ENCODE measurements around the gene PTGIS.

Gene PTGIS

DNA sequence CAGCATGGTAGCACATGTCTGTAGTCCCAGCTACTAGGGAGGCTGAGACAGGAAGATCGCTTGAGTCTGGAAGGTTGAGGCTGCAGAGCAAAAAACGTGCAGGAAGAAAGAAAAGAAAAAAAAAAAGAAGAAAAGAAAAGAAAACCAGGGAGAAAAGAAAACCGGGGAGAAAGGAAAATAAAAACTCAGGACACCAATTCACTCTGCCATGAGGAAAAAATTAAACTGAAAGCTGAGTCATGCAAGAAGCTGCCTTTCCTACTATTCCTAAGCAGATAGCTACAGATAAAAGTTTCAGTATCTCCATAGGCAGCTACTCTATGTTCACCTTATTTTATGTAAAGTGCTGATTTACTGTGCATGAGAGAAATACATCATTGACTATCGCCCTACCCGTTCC, 10.5 kb downstream of the PTGIS start:
- DNase-seq, result no peak

DNA sequence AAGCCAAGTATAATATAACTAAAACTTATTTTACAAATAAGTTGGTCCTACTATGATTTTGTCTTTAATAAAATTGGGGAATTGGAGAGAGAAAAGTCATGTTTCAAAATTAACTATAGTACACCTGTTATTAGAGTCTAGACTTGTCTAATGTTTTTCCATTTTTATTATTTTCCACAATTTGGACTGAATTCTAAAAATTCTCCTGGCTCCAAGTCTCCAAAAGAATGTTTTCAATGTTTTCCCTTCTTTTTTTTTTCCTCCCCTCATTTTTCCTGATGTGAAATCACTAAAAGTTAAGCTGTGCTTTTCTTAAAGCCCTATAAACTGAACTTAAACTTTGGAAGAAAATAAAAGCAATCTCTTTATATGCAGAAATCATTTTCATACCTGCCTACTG, 11.3 kb downstream of the PTGIS start:
- no peak for DNase-seq

DNA sequence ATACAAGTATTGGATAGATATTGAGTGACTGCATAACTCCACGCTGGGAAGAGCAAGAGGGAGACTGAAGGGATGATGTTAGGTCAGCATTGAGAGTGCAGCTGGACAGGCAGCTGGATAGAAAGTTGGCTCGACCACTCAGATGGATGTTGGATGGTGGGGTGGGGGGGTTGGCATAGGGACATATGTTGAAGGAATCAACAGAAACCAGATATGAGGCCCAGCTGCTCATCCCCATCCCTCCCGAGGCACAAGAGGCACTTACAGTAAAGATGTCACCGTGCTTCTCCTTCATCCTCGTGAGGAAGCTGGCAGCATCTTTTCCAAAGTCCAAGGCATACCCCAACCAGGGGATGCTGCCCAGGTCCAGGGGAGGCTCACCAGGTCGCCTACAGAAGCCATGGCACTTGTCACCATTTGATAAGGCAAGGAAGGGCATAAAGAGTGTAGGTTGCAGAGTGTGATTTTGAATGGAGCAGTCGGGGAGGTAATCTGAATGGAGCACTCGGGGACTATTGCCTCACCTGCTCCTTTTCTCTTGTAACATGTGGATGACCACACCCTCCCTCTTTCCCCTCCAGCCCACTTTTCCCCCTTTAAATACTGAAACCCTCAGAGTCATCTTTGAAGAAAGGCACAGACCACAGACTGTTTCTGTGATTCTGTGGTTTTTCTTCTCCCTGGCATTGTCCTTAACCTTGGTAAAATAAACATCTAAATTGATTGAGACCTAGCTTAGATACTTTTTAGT, 18.0 kb downstream of the PTGIS start:
- no peak for DNase-seq

DNA sequence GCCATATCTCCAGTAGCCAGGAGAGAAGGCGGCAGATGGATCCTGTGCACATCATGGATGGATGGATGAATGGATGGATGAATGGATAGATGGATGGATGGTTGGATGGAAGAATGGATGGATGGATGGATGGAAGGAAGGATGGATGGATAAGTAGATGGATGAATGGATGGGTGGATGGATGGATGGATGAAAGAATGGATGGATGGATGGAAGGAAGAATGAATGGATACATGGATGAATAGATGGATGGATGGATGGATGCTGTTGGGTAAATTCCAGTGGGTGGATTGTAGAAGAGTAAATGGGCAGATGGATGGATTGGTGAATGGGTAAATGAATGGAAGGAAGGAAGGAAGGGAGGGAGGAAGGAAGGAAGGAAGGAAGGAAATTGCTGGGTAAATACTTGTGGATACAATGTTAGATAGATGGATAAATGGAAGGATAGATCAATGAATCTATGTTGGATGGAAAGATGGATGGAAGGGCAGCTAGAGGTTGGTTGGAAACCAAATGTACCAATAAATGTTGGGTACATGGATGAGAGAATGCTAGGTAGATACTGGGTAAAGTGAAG, 19.5 kb downstream of the PTGIS start:
- DNase-seq, result no peak

DNA sequence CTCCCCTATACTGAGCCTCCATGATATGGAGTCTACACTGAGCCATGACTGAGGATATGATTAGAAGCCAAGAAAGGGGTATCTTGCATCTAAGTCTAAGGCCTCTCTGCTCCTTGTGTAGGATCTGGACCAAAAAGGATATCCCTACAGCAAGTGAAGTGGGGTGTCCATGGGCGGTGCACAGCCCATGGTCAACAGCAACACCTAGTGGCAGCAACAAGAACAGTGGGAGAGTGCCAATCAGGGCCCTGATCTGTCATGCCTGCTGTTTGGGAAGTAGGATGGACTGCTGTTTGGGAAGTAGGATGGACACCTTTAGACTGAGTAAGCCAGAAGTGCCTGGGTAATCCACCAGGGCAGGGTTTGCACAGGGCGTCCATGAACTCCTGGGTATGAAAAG, 22.4 kb downstream of the PTGIS start:
- DNase-seq, result no peak

DNA sequence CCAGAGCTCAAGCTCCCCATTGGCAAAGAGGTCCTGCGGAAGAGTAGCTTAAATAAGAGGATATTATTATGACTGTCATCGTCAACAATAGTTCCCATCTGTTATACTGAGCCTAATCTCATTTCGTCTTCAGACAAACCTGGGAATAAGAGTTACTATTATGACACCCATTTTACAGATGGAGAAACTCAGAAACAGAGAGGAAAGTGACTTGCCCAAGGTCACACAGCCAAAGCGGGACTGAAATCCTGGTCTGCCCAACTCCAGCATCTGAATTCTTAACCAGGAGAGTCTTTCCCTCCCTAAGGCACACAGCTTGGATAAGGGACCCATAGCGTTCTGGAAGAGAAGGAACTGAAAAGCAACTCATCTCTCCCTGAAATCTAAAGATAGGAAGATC, 23.4 kb downstream of the PTGIS start:
- DNase-seq, result no peak

DNA sequence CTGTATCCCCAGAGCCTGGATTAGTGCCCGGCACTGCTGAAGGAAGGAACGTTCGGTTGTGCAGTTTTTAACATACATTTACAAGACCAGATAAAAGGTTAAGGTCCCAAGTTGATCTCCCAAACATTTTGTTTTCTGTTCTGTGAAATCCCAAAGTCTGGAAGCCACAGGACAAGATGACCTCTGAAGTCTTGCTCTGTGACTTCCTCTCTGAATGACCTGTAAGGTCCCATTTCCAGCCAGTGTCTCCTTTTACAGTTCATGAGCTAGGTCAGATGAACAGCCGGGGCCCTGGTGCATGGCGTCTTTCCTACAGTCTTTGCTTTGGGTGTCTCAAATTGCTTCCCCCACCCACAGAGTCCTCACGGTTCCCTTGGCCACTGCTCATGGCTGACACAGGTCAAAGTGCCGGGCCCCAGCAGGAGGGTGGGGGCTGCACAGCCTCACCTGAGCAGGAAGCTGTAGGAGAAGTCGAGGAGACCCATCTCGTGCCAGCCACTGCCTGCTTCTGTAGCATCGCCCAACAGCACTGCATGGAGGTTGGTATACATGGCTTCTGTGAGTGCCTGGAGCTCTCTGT, 24.0 kb downstream of the PTGIS start:
- no peak for DNase-seq

DNA sequence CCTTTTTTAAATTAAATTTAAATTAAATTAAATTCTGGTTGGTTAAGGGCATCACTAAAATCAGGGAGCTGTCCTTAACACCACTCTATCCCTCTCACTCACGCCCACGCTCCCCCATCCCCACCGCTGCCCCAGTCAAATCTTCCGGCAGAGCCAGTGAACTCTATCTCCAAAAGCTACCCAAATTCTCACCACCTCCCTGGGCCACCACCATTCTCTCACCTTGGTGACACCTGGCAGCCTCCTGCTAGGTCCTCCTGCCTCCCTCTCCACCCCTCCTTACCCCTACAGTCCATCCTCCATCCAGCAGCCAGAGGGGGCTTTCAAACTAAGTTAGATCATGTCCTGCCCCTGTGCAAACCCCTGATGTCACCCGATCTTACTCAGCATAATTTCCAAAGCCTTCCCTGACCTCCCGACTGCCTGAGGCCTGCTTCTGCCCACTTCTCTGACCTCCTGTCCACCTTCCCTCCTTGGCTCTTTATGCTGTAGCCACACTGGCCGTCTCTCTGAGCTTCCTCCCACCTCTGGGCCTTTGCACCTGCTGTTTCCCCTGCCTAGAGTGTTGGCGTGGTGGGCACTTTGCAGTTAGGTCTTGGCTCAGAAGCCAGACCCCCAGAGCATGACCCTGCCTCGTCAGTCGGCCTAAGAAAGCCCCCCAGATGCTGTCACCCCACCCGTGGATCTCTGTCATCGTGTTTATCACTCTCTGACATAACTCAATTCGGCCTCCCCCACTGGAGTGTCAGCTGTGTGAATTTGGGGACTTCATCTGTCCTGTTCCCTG, 24.7 kb downstream of the PTGIS start:
- no peak for DNase-seq

DNA sequence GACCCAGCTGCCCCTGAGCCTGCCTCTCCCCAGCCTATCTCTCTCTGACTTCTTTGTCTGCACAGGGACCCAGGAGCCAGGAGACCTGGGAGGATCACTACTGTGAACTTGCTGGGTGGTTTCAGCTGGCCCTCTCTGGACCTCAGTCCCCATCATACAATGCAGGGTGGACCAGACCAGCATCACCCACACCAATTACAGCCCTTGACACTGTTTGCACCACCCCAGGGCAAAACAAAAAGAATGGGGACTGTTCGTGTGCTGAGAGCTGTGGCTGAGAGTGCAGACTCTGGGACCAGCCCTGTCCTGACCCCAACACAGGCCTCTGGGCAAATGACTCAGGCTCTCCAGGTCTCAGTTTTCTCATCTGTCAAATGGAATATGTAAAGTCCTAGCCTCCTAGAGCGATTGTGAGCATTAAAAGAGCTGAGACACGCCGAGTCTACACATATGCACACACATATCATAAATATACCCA, 25.4 kb downstream of the PTGIS start:
- no peak for DNase-seq

DNA sequence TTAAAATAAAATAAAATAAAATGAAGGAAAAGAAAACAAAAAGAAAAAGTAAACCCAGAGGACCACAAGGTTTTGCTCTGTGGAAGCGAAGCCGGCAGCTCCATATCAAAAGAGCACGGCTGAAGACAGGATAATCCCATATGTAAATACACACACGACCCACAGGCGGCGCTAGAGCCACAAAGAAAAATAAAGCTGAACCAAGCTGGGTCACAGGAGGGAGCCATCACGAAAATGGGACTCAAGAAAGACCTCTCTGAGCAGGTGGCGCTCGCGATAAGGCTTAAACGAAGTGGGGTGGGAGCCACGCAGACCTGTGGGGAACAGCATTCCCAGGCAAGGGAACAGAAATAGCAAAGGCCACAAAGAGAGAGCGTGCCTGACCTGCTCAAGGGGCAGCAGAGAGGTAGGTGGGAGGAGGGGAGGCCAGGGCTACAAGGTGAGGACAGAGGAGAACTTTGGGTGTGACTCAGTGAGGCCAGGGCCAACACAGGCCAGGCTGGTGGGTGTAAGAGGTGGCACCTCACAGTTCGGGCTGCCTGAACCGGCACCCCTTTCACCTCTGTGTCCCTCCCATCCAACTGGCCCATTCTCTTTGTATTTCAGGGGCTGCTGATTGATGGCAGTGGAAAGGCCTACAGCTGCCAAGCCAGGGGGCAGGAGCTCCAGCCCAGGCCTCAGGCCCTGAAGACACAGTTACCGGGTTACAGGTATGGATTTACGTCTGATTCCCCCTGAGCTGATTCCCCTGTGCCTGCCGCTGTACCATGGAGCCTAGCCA, 26.0 kb downstream of the PTGIS start:
- peak; percentile 62 to 69 for DNase-seq

DNA sequence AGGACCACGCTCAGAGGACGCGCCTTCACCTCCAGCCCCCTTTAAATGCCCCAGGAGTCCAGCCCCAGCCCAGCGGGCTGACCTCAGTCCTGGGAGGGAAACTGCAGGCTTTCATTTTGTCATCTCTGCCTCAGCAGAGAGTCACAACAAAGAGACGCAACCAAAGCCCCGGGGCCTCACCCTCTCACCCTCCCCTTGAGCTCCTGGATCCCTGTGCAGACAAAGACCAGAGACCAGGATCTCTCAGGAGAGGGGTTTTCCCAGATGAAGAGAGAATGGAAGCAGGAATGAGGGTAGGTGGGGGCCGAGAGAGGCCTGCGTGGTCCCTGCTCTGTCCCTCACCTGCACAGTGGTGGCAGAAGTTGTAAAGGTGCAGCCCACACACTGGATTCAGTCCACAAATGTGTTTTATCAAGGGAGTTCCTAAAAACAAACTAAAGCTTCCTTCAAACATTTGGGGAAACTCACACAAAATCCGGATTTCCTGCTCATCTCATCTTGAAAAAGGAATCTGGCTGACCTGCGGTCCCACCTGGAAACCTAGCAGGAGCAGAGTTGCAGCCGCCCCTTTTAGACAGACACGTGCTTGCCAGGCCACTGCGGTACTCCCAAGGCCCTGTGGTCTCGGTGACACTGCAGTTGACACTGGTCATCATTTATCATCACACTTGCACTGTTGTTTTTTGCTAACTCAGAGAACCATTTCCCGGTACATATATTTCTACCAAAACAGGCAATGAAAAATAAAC, 27.1 kb downstream of the PTGIS start:
- DNase-seq, result no peak

DNA sequence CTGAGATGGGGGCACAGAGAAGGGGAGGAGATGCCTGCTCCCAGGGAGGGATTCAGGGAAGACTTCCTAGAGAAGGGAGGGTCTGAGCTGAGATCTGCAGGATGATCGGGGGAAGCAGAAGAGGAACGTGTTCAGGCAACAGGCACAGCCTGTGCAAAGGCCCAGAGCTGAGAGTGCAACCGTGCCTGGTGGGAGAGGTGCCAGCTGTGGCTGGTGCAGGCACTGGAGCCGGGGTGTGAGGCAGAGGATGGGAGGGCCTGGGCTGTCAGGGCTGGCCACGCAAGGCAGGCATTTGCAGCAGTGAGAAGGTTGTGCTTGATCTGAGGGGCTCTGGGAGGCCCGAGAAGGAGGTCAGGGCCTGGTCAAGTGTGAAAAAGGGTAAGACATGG, 27.7 kb downstream of the PTGIS start:
- DNase-seq, result no peak

DNA sequence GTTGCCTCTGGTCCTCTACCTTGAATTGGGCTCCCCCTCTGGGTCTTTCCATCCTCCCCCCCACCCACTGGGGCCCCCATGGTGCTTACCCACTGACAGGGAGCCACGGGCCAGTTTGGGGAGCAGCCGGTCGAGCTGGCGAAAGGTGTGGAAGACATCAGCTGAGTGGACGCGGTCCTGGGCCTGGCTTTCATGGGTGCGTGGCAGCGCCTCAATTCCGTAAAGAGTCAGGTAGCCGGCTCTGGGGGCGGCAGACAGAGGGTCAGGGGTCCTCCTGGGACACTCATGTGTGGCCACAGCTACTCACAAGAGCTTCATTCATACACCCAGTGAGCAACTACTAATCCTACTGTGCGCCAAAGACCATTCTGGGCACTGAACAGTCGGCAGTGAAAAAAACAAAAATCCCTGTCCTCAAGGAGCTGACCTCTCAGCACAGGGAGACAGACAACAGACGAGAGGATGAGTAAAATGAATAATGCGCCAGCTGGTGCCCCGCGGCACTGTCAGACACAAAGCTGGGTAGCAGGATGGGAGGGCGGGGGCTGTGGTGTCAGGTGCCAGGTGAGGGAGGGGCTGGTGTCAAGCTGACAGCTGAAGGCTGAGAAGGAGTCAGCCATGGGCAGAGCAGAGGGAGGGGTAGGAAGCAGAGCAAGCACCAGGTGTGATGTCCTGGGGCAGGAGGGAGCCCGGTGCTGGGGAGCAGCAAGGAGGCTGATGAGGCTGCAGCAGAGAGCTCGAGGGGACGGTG, 28.3 kb downstream of the PTGIS start:
- DNase-seq, result no peak

DNA sequence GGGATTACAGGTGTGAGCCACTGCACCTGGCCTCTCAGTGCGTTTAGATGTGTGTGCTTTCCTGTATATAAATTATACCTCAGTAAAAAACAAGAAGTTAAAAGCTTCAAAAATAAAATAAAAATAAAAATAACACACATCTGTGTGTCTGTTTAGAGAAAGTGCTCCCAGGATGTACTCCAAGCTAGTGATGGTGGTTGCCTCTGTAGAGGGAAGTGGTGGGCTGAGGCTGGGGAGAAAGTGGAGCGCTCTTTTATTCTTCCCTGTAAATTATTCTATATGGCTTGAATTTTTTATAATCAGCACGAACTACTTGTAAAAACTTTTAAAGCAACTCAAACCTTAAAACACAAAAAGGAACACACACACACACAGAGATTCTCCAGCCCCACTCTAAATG, 29.0 kb downstream of the PTGIS start:
- no peak for DNase-seq

DNA sequence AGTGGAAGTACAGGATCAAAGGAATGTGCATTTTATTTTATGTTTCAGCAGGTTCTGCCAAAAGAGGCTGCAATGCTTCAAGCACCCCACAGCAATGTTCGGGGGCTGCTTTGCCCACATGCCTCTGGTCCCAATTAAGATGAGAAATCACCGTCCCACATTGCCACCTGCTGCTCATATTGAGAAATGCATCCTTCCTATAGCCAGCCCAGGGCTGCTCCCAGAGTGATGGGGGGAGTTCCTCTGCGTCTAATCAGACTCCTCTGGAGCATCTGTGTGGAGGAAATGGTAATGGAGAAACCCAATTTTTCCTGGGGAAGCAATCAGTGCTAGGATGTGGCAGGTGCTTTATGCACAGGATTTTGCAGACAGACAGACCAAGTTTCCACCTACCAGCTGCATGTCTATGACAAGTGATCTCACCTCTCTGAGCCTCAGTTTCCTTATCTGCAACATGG, 33.7 kb downstream of the PTGIS start:
- DNase-seq, result peak; percentile 59 to 64

DNA sequence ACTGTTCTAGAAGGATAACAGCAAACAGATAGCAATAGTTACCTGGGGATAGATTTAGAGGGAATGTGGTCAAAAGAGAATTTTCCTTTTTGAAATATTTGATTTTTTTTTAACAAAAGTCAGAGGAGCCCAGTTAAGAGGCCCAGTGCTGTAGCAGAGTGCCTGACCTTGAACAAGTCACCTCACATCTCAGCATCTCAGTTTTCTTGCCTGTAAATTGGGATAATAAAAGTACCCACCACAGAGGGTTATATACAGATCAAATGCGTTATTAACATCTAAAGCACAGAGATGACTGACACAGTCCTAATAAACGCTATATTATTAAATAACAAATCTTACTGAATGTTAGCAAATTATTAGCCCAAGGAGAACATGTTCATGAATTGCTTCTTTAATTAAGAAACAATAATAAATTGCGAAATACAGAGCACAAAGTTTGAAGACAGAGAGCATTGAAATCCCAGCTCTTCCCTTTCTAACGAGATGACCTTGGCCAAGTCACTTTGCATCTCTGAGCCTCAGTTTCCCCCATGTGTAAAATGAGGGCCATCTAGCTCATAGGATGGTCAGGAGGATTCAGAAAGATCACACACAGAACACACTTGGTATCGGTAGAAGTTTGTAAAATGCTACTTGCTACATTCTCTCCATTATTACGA, 35.5 kb downstream of the PTGIS start:
- no peak for DNase-seq

DNA sequence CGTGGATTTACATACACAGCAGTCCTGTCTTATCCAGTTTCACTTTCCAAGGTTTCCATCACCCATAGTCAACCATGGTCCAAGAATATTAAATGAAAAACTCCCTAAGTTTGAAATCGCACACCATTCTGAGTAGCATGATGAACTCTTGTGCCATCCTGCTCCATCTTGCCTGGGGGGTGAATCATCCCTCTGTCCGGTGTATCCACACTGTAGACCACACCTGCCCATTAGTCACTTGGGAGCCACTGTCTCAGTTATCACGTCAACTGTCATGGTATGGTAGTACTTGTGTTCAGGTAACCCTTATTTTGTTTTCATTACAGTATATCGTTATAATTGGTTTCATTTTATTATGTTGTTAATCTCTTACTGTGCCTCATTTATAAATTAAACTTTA, 38.5 kb downstream of the PTGIS start:
- DNase-seq, result no peak

DNA sequence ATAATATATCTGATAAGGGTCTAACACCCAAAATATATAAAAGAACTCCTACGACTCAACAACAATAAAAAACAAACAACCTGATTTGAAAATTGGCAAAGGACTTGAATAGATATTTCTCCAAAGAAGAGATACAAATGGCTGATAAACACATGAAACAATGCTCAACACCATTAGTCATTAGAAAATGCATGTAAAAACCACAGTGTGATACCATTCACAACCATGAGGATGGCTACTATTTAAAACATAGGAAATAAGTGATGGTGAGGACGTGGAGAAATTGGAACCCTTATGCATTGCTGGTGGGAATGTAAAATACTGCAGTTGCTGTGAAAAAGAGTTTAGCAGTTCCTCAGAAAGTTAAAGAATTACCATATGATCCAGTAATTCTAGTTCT, 41.4 kb downstream of the PTGIS start:
- DNase-seq, result no peak

DNA sequence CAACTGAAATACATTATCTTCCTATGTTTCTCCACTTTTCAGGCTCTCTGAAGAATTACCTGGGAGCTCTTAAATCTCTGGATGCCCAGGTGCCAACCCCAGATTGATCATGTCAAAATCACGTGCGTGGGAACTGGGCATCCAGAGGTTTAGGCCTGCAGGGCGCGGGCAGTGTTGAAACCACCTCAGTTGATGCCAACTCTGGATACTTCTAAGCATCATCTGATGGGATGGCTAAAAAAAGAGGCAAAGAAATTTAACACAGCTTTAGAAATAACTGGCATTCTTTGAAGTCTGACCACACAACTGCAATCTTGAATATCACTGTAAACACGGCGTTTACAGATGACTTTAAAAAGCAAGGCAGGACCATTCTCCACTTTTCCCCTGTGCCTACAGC, 41.9 kb downstream of the PTGIS start:
- no peak for DNase-seq

DNA sequence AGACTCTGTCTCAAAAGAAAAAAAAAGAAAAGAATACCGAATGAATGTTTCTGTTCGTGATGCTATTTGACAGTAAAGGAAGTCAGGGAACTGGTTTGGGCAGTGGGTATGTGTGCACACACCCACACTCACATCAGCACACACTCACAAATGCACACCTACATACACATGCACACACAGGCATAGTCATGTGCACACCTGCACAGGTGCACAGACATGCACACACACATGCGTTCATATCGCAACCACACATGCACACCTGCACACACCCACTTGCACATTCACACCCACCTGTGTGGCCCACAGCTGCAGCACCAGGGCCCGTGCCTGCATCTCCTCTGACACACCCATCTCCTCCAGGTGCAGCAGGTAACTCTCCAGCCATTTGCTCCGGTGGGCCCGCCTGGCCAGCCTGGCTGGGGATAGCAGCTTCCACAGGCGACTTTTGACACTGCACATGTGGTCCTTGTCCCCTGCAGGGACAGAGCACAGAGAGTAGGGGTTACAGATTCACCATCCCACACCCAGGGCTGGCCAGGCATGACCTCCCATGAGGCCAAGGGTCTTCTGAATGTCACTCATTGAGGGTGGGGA, 44.1 kb downstream of the PTGIS start:
- no peak for DNase-seq

Data from CD4-positive, alpha-beta T cell treated with Interleukin-4 for 1 hour (primary cell).